GM21723 (cell line): Measurements from ENCODE around the gene MAP3K3.
A peak's percentile ranks its signal among the peaks of the same experiment; 100 is the strongest.

Experiments
- ATAC-seq: cut with Tn5 transposase; IDR thresholded peaks from one replicate; pipeline ENCODE4 v1.9.1; 2021; ENCODE audit warnings: mild to moderate bottlenecking, moderate library complexity; ENCODE audit not compliant: unreplicated experiment

The MAP3K3 gene

DNA sequence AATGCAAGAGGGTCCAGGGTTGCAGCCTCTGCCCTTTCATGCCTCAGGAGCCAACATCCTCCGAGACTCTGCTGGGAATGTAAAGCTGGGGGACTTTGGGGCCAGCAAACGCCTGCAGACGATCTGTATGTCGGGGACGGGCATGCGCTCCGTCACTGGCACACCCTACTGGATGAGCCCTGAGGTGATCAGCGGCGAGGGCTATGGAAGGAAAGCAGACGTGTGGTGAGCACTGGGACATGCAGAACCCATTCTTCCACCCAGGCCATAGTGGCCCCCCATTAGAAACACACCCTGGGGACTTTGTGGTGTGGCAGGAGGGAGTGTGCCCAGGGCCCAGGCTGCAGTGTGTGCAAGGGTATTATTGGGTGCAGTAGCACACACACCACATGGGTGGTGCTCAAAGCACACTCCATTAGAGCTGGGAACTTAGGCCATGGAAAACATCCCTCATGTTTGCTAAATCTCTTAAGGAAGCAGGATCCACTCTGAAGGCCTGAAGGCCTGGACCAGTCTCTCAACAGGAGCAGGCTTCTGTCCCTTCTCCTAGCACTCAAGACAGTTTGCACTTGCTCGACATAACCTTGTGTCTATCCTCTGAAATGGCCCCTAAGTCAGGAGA is 70.1 kb downstream of the MAP3K3 start:
- ATAC-seq: no peak

DNA sequence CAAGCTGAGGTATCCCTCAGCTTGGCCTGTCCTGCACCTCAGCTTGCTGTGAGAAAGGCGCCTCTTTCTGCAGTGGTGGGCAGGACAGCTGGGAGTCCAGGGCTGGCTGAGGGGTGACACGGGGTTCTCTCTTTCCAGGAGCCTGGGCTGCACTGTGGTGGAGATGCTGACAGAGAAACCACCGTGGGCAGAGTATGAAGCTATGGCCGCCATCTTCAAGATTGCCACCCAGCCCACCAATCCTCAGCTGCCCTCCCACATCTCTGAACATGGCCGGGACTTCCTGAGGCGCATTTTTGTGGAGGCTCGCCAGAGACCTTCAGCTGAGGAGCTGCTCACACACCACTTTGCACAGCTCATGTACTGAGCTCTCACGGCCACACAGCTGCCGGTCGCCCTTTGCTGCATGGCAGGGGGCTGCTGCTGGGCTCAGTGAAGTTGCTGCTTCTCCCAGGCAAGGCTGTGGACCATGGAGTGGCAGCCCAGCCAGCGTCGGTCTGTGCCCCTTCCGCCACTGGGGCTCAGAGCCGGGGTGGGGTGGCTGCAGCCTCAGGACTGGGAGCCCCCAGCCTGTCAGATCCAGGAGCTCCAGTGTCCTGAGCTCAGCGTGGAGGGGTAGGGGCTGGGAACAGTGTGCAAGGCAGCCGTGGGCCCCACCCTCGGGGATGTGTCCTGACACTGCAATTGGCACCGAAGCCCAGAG is 71.3 kb downstream of the MAP3K3 start:
- ATAC-seq: no peak

DNA sequence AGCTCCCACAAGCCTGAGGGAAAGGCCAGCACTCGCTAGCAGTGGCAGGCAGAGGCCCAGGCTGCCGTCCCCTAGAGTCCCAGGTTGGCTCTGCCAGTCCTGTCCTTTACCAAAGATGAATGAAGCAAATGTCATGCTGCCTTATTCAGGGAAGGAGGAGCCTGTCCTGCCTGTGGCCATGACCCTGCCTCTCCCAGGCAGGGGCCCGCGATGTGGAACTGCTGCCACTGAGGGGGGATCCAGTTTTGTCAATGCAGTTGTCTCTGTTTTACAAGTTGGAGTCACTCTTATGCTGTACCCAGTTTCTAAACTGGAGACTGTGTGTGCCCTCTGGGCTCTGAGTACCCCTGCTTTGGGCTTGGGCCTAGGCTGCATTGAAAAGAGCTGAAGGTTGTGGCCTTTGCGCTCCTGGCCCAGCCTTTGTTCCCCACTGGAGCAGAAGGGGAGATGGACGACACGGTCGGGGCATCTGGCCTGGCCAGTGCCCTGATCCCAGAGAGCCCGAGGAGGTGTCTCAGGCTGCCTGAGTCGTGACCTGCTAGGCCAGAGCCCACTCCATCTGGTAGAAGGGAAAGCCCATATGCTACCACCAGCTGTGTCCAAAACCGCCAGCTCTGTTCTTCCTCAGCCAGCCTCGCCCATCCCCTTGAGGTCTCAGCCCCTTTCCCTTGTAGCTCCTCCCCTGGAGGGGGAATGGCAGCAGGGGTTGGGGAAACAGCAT is 72.2 kb downstream of the MAP3K3 start:
- ATAC-seq: no peak

DNA sequence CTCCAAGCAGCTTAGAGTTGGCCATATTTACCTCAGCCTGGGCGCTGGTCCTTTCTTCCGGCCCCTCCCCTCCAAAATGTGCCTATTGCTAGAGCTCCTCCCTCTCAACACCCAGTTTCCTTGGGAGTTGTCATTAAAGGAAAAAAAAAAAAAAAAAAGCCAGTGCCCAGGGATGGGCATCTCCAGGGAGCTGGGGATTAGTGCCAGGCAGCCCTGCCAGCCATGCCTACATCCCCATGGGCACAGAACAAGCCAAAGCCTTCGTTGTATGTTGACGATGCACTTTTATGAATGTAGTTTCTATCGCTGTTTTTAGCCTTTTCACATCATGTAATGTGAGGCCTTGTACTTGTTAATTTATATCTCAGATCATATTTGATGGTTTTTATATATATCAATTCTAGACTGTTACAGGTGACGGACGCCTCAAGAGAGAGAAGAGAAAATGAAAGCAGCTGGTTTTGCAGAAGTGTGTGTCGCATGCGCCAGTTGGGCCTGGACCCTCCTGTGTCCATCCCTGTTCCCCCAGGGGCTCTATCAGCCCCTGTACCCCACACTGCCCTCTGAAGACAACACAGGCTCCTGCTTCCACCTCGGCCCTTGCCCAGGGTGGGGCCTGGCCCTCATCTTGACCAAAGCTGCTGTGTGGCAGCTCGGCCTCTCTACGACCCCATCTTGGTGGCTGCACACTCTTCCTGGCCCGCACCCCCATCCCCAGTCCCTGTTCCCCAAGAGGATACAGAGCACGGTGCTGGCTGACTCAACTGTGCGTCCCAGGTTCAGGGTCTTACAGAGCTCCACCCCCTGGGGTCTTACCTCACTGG is 72.9 kb downstream of the MAP3K3 start:
- no peak for ATAC-seq

DNA sequence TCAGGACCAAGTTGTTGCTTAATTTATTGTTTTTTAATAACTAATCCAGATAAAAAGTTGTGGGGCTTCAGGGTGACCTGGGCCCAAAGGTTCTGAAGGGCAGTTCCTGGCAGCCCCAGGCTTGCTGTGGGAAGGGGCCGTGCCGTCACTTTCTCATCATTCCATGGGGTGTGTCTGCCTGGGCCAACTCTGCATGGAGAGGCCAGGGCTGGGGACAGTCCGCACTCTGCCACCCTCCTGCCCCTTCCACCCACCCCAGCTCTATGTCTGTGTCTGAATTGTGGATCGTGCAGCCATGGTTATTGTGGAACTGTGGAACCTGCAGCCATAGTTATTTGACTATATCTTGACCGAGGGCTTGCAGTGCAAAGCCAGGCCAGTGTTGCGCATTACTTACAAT is 73.7 kb downstream of the MAP3K3 start:
- no peak for ATAC-seq

DNA sequence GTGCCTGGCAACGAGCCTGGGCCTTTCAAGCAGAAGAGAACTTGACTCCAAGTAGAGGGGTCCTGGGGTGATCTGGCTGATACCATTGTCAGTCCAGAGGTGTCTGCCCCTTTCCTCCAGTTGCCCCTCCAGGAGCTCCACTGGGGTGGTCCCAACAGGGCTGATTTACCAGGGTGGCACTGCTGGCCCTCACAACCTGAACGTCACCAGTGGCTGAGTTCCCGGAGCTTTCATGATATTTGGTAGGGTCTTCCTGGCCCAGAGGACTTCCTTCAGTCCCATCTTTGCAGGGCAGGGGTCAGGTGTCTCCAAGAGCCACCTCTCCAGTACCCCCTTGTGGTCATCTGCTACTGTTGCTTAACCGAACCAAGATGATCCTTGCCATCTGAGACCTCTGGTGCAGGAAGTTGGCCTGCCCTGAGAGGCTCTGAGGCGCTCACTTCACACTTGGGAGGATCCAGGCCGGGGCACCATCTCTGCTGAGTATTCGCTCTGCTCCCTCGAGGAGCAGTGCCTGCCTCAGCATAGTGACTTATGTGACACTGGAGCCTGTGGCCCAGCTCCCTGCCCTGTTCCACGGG is 74.3 kb downstream of the MAP3K3 start:
- no peak for ATAC-seq

DNA sequence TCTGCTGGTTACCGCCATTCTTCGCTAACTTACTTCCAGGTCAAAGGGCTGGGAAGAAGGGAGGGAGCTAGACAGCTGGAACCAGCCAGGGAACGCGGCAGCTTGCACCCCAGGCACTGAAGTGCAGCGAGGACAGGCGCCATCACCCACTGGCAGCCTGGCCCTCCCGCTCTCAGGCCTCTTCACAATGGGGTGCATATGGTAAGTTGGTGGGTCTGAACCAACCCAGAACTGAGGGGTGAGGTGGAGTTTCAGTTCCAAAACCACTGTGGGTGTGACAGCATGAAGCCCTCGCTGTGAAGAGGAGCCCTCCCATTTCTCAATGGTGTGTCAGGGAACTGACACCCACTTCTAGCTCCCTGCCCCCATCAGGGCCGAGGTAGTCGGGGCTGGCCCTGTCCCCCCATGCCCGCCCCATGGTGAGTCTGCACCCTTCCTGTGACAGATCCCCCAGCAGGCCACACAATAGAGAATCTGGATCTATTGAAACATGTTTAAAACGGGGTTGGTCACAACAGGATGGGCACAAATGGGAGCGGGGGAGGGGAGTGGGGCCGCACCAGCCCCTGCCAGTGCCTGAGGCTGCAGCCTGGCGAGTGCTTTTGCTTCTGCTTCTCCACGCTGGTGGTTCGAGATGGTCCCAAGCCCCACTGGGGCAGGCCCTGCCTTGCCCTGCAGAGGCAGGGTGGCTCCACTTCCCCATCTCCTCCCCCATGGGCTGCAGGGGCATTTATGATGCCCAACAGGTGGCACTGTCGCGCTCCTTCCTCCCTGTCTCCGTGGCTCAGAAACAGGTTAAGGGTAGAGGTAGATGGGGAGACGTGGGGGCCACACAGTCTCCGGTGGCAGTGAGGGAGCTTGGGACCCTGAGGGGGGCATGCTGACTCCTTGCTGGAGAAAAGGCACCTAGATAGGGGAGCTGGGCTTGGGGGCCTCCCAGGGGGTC is 75.4 kb downstream of the MAP3K3 start:
- ATAC-seq: peak; percentile 31

DNA sequence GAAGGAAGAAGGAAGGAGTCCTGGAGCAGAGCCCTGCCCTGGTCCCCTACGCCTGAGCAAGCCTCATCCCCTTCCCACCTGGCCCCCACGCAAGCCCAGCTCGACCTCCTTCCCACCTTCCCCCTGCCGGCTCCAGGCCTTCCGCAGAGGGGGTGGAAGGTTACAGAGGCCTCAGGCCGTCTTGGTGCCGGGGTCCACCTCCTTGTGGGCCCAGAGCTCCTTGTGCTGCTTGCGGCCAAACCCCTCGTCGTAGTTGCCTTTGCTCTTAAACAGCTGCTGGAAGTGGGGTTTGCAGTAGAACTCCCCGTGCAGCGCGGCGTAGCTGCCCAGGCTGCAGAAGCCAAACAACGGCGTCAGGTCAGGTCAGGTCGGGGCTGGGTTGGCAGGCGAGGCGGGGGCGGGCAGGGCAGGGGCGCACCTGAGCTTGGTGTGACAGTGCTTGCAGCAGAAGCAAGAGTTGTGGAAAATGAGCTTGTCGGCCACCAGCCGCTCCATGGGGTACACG is 76.2 kb downstream of the MAP3K3 start:
- no peak for ATAC-seq

DNA sequence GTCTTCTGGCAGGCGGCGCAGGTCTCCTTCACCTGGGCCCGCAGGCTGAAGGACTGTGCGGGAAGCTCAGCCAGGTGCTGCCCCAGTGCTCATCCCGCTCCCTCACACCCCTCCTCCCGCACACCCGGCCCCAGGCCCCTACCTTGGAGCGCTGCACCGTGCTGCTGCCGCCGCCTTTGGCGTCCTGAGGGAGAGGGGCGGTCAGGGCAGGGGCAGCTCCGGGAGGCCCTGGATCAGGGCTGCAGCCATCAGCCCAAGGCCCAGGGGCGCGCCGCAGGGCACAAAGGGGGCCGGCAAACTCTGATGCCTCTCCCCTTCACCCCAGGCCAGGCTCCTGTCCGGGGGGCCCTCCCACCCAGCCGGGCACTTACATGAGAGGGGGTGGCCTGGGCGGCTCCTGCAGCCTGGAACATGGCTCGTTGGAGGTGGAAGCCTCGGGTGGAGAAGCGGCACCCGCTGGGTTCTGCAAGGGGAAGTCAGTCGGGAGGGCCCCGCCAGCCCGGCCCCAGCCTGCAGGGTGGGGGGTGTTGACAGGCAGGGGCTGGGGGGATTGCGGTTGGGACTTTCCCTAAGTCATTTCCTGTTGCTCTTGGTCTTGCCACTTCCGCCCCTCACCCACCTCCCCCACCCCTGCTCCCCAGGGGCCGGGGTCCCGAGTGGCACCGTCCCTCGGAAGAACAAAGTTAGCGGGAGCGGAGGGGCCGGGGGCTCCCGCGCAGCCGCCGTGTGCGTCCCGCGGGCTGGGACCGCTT is 76.8 kb downstream of the MAP3K3 start:
- ATAC-seq: peak; percentile 24

DNA sequence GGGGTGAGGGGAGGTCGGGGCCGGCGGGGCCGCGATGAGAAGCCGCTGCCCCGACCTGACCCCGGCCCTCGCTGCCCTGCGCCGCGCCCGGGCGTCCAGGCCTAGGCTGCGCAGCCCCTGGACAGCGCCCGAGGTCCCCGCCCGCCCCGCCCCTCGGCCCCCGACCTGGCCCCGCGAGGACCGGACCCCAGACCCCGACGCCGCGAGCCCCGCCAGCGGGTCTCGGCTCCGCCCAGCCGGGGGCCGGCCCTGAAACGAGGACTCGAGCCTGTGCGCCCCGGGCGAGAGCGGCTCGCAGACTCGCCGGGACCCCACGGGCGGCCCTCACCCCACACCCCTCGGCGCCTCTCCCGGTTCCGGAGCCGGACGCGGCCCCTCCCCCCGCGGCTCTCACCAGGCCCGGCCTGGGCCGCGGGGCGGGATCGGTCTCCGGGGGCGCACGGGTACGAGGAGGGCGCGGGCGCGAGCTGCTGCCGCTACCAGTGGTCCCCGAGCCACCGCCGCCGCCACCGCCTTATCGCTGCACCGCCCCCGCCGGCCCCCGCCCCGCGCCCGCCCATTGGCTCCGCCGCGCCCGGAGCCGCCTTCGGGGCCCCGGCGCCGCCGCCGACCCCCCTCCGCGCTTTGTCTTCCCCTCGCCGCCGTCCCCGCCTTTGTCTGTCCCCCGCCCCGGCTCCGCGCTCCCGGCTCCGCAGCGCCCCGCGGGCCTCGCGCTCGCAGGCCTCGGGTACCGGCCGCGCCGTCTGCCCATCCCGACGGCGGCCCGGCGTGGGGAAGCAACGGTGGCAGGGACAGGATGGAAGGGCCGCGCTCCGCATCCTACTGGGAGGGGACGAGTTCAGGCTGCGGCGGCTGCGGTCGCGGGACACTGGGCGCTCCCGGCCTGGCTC is 77.7 kb downstream of the MAP3K3 start, which contains the start of gene LIMD2:
LIMD2 (minus strand) TSS at position 488 of the 890 bp plus-strand sequence. CDS start 827 bp downstream, outside the sequence.
- peak; percentile 11 for ATAC-seq

DNA sequence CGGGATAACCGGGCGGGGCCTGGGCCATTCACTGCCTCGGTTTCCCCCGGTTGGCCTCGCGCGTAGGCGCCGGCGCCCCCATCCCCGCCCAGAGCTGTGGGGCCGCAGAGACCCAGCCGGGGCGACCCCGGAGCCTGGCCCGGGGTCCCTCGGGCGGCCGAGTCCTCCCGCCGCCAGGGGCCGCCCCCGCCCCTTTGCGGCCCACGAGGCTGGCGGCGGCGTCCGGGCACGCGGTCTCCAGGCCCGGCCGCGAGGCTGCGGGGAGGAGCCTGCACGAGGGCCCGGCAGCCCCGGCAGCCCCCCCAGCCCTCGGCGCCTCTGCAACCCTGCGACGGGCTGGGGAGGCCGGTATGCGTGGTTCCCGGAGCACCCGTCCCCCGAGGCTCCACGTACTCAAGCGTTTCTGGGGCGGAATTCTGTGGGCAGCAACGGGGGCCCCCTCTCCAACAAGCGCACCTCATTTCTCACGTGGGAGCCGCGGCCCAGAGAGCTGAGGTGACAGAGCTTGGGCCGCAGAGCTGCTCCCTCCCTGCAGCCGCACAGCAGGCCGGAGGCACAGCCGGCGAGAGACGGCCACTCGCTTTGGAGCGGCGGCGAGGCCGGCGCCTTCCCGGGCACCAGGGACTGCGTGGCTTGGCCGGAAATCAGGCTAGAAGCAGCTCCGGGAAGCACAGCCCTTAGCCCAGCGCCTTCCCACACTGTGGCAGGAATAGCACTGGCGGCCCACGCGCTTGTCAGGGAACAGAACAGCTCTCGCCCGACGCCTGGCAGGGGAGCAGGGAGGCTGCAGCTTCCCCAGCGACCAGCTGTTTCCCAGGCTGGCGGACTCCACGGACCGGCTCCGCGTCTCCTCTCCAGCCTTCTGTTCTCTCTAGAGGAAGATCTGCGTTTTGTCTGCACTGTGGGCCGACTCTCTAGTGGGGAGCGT is 78.6 kb downstream of the MAP3K3 start:
- no peak for ATAC-seq

DNA sequence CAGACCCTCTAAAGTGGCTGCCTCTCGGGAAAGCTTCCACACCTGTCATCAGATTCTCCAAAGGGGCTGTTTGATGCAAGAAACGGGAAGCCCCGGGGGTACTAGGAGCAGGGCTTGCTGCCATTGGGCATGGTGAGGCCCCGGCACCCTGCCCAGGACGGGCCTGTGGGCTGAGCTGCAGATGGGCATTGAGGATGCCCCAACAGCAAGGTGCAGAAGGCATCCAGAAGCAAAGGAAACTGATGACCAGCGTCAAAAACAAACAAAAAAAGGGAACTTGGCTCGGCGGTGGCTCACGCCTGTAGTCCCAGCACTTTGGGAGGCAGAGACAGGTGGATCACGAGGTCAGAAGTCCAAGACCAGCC is 79.2 kb downstream of the MAP3K3 start:
- ATAC-seq: no peak

DNA sequence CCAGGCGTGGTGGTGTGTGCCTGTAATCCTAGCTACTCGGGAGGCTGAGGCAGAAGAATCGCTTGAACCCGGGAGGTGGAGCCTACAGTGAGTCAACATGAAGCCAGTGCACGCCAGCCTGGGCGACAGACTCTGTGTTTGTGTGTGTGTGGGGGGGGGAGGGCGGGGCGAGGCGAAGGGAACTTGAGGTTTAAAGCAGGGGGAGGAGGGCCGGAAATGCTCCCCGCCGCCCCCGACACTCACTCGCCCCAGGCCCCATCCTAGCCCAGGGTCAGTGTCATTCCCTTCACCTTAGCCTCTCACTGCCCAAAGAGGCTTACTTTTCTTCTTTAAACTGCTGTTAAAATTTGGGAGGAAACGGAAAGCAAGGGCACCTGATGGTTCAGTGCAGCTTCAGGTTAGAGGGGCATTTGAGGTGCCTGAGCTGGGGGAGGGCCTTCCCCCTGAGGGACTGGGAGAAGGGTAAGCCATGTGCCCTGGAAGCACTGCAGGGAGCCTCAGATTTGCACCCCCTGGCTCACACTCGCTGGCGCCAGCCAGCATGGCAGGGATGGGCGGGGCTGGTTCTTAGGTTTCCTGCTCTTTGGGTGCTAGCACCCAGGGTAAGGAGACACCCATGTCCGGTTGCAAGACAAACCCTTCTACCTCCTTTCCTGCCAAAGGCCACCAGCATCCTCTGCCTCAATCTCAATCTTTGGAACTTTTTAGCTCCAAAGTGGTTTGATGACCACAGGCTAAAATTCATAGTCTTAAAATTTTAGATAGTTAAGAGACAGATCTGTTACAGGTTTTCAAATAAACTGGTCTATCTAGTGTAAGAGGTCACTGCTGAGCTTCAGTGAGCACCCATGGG is 79.9 kb downstream of the MAP3K3 start:
- no peak for ATAC-seq

DNA sequence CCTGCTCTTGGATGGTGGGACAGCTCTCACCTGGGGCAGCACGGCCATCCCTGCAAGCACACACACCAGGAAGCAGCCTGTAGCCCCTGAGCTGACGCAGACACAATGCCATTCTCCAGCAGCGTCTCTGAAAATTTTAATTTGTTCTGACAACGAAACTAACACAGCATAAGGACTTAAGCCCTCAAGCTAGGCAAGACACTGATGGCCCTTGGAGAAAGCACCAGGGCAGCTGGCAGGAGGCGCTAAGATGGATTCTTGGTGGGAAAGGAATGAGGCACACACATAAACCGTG is 80.5 kb downstream of the MAP3K3 start:
- ATAC-seq: no peak

DNA sequence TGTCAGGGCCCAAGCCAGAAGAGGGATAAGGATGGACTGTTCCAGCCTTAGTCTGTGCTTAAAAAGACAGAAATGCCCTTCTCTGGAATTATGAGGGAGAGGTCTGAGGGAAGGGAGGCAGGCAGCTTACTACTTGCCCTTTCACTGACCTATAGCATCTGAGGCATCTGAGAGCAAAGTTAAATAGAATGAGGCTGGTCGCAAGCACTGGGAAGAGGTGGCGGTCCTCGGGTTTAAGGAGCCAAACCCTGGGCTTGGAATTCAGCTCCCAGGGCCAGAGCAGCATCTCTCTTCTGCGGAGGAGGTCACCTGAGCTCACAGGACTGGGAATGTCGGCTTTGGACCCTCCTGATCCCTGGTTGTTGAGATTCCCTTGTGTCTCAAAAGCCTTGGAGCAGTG is 80.8 kb downstream of the MAP3K3 start:
- ATAC-seq: no peak
